ENCODE measurements around the gene DOK6.

DNA sequence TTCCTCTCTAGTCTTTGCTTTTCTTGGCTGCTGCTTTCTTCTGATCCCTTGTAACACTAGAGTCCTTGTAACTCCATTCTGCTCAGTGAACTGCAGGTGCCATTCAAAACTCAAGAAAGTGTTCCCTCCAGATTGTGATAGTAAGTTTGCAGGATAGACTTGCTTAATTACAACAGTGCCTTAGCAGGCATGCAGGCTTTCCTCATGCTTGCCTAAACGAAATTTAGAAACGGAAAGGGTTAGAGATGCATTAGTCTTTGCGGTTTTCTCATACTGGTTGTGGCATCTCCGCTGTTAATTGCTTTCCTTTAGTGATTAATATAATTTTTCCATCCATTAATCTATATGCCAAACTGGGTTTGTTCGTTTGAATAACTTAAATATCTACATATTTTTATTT, 82.9 kb downstream of the DOK6 start:
- TF ChIP-seq EZH2 (IDR thresholded peaks at IDR 0.05; ENCODE audit: low read length, unreplicated experiment): no peak
- TF ChIP-seq, protein P1, sequence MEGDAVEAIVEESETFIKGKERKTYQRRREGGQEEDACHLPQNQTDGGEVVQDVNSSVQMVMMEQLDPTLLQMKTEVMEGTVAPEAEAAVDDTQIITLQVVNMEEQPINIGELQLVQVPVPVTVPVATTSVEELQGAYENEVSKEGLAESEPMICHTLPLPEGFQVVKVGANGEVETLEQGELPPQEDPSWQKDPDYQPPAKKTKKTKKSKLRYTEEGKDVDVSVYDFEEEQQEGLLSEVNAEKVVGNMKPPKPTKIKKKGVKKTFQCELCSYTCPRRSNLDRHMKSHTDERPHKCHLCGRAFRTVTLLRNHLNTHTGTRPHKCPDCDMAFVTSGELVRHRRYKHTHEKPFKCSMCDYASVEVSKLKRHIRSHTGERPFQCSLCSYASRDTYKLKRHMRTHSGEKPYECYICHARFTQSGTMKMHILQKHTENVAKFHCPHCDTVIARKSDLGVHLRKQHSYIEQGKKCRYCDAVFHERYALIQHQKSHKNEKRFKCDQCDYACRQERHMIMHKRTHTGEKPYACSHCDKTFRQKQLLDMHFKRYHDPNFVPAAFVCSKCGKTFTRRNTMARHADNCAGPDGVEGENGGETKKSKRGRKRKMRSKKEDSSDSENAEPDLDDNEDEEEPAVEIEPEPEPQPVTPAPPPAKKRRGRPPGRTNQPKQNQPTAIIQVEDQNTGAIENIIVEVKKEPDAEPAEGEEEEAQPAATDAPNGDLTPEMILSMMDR (conservative IDR thresholded peaks at IDR 0.05; ENCODE audit: low read depth, low read length): no peak
